Bronchial epithelial cell (primary cell): Measurements from ENCODE around the gene PANK1. TPM values are rescaled to one million over a fixed set of nuclear protein-coding genes. Genes with fewer than 3 reads are reported as not detected.

Experiments
- DNase-seq: peaks from one replicate; pipeline ENCODE4 v3.0.0-alpha.2; 2010; ENCODE audit warnings: low read depth
- FAIRE-seq: peaks from 2 replicates; lab custom pipeline; 2011; peaks lifted over from hg19 to GRCh38; lab: Jason Lieb, UNC
- H3K27me3 ChIP-seq: 2 replicates; pipeline ENCODE4 v1.5.1; 2011; ENCODE audit warnings: low read length; ENCODE audit not compliant: control insufficient read depth, insufficient read depth
- H3K36me3 ChIP-seq: 2 replicates; pipeline ENCODE4 v1.5.1; 2011; ENCODE audit warnings: low read length; ENCODE audit not compliant: control insufficient read depth, insufficient read depth
- H3K4me3 ChIP-seq: 2 replicates; pipeline ENCODE4 v1.5.1; 2011; ENCODE audit warnings: mild to moderate bottlenecking, low read depth, low read length, control low read depth
- CTCF ChIP-seq: IDR thresholded peaks from 2 replicates; pipeline ENCODE4 v1.5.1; 2011; ENCODE audit warnings: mild to moderate bottlenecking, moderate library complexity, low read length, control low read depth, inconsistent platforms; ENCODE audit not compliant: insufficient read depth, severe bottlenecking
- total RNA-seq: library from RNA; depleted of rRNA; stranded (reverse); fragments of >200 nt; gene quantifications from 2 replicates; pipeline ENCODE4 v1.2.1, GENCODE V29; 2014

Gene PANK1
- total RNA-seq, 1 donor from 2014 or later, result 8.4 TPM

DNA sequence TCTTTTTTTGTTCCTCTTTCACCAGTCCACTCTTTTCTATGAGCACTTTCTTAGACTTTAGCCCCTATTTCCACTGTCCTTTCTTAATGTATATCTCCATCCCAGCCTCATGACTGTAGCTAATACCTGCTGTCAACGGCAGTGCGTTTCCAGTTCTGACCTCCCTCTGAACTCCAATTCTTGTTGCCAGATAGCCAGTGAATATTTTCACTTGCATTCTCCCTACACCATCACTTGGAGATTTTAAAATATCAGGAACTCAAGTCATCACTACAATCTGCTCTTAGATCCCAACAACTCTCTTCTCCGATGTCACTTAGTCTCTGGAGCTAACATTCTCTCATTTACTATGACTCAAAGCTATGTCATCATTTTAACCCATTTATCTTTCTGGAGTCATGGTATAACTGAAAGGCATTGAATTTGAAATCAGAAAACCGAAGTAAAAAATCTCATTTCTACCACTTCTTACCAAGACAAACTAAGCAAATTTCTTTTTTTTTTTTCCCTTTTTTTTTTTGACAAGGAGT lies 104.6 kb downstream of the PANK1 start:
- FAIRE-seq (no peak), DNase-seq (peak; percentile 40)
- Histone ChIP-seq H3K4me3 (no peak overlapping the region), H3K27me3 (peaks cover 6% of the 10 kb centered on the region), H3K36me3 (no peaks in the 10 kb centered on the region)
- no peak for TF ChIP-seq CTCF

GRCh38 chr10:89537364-89537763 lies 107.7 kb downstream of the PANK1 start:
- Histone ChIP-seq H3K4me3 (no peak overlapping the region), H3K36me3 (no peaks in the 10 kb centered on the region), H3K27me3 (peaks cover 12% of the 10 kb centered on the region)
- TF ChIP-seq CTCF, result no peak
- DNase-seq (no peak), FAIRE-seq (no peak)

DNA sequence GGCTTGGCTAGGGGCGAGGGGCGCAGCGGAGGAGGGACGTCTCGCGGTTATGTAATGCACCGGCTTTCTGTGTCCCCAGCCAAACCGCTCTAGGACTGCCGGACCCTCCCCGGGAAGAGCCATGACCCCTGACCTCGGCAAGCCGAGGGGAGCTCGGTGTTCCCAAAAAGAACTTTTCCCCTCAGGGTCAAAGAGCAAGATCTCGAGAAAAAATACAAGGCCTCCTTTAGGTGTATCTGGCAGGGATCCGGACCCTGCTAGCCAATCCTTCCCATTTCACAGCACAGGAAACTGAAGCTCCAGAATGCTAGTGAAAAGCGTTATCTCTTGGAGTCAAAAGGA lies 109.1 kb downstream of the PANK1 start:
- Histone ChIP-seq H3K4me3 (peak overlapping the region; percentile 19), H3K36me3 (no peaks in the 10 kb centered on the region), H3K27me3 (peaks cover 12% of the 10 kb centered on the region)
- no peak for TF ChIP-seq CTCF
- FAIRE-seq (no peak), DNase-seq (no peak)

DNA sequence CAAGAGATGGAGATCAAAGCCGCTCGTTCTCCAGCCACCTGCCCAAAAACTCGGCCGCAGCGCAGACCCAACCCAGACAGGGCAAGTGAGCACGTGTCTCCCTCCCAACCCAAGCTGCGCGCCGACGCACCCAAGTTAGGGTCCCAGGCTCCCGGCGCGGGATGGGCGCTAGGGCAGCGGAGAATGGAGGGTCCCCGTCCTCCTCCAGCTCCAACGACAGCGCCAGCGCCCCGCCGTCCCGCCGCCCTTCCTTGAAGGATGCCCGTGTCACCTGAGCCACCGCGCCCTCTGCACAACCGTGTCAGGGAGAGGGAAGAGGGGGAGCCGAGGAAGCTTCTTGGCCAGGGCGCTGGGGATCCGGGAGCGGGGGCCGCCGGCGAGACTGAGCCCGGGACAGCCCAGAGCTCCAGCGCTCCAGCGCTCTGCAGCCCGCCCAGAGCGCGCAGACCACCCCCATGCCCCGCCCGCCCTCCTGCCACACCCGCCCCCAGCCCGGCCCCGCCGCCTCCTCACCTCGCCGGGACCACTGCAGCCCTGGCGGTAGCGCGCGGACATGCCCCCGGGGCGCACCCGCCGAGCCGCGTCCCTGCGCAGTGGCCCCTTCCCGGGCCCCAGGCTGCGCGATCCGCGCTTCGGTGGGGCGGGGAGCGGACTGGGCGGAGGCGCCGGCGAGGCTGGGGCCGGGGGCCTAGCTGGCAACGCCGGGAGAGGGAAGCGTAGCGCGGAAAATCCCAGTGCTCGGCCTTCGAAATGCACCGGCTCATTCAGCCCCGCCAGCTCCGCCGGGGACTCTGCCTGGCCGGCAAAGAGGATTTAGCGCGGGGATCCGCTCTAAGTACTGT lies 109.7 kb downstream of the PANK1 start, which contains the start of gene SLC16A12:
Gene SLC16A12, minus strand, starts transcription at position 424 of the 842 bp plus-strand sequence. CDS start 73,016 bp downstream, outside the sequence.
- FAIRE-seq, result no peak

GRCh38 chr10:89534826-89535166 lies 110.2 kb downstream of the PANK1 start:
- Histone ChIP-seq H3K36me3 (no peaks in the 10 kb centered on the region), H3K27me3 (peaks cover 12% of the 10 kb centered on the region), H3K4me3 (no peak overlapping the region)
- FAIRE-seq, result no peak
- no peak for DNase-seq
- TF ChIP-seq CTCF, result no peak

More for the DNA sequence above, 109.7 kb downstream of the PANK1 start, which contains the start of gene SLC16A12:
- Histone ChIP-seq H3K36me3 (no peaks in the 10 kb centered on the region), H3K4me3 (peak within 1 kb of the TSS; percentile 25), H3K27me3 (peaks cover 12% of the 10 kb centered on the region)
- no peak for DNase-seq
- no peak for TF ChIP-seq CTCF

Other genes with a start within 250 kb of the PANK1 start
- gene IFIT5, start 230.7 kb downstream of the PANK1 start, total RNA-seq, result 3.1 and 5.3 TPM in 2 replicates
- not detected in 2 replicates for gene SLC16A12, start 109.6 kb downstream of the PANK1 start, total RNA-seq
- gene KIF20B, start 56.3 kb upstream of the PANK1 start, total RNA-seq, result 1.7 and 2.1 TPM in 2 replicates